ENCODE measurements around the gene MYPN.
"Not testable (repeated sequence)": the region's sequence is repeated elsewhere in the genome, so short reads cannot be mapped to it uniquely, and the experiment has no call there.

The MYPN gene

DNA sequence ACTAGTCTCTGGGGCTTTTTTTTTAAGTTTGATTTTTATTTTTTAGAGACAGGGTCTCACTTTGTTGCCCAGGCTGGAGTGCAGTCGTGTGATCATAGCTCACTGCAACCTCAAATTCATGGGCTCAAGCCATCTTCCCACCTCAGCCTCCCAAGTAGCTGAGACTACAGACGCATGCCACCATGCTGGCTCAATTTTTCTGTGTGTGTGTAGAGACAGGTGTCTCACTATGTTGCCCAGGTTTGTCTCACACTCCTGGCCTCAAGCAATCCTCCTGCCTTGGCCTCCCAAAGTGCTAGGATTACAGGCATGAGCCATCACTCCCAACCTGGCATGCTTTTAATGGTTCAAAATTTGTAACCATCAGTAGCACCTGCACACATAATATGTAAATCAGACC is 86.5 kb downstream of the MYPN start:
- H2AFZ ChIP-seq (ENCODE audit: low read depth, low read length), result not testable (repeated sequence)

DNA sequence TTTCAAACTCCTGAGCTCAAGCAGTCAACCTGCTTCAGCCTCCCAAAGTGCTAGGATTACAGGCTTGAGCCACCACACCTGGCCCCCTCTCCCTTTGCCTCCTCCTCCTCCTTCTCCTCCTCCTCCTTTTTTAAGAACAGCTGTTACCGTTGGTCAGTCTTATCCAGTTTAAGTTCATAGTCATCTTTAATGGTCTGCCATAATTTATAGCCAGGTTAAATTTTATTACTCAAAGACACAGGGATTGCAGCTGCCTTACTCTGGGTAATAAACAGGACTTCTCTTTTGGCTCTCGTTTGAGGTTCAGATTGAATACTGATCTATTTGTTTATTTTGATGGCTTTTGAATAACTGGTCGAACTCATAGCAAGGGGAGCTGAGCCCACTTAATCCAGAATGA is 87.4 kb downstream of the MYPN start:
- H3K27me3 ChIP-seq (ENCODE audit: control insufficient read depth in 1 of 2, insufficient read depth in 1 of 2, low read length in 2 of 2), result no peaks in the 10 kb centered on the region
- no peak for DNase-seq
- no peak overlapping the region for H2AFZ ChIP-seq (ENCODE audit: low read depth, low read length)

More for the DNA sequence above, 86.5 kb downstream of the MYPN start:
- not testable (repeated sequence) for DNase-seq; H3K9ac ChIP-seq (ENCODE audit: low read length); H3K9me3 ChIP-seq (ENCODE audit: control insufficient read depth, low read length); H3K4ac ChIP-seq (ENCODE audit: low read depth in 1 of 2, low read length in 2 of 2); H2BK15ac ChIP-seq (ENCODE audit: low read depth, poor library complexity, severe bottlenecking); H3K14ac ChIP-seq (ENCODE audit: low read length in 2 of 2); H4K8ac ChIP-seq (ENCODE audit: low read length); H3K27me3 ChIP-seq (ENCODE audit: control insufficient read depth in 1 of 2, insufficient read depth in 1 of 2, low read length in 2 of 2); H3K4me2 ChIP-seq (ENCODE audit: low read length, poor library complexity, severe bottlenecking); H3K4me1 ChIP-seq (ENCODE audit: control insufficient read depth, insufficient read depth, low read depth, low read length); H3K79me1 ChIP-seq (replicated peaks; ENCODE audit: low read length, poor library complexity, severe bottlenecking); H2AK5ac ChIP-seq (ENCODE audit: low read length, severe bottlenecking); H2BK5ac ChIP-seq (ENCODE audit: low read depth, low read length, poor library complexity, severe bottlenecking); H3K4me3 ChIP-seq (ENCODE audit: insufficient read depth in 1 of 2, low read depth in 1 of 2, low read length in 2 of 2); H2BK120ac ChIP-seq (ENCODE audit: low read depth, low read length); H3K18ac ChIP-seq (ENCODE audit: low read depth in 1 of 2, low read length in 2 of 2); H3K27ac ChIP-seq (ENCODE audit: low read length, poor library complexity, severe bottlenecking); H3K23ac ChIP-seq (ENCODE audit: low read length in 2 of 2); H4K91ac ChIP-seq (ENCODE audit: low read length); H2BK12ac ChIP-seq (ENCODE audit: low read length in 2 of 2); H3K36me3 ChIP-seq (ENCODE audit: control insufficient read depth in 1 of 2, insufficient read depth in 2 of 2, low read depth in 1 of 2, low read length in 2 of 2)
- 100% methylated on average over 1 of the region's 2 CpGs for WGBS

GRCh38 chr10:68202960-68203353 is 93.7 kb downstream of the MYPN start:
- no peaks in the 10 kb centered on the region for H3K36me3 ChIP-seq (ENCODE audit: control insufficient read depth in 1 of 2, insufficient read depth in 2 of 2, low read depth in 1 of 2, low read length in 2 of 2)

More for the DNA sequence above, 87.4 kb downstream of the MYPN start:
- Histone ChIP-seq H3K27ac (ENCODE audit: low read length, poor library complexity, severe bottlenecking) (no peak overlapping the region), H3K9ac (ENCODE audit: low read length) (no peak overlapping the region), H2BK15ac (ENCODE audit: low read depth, poor library complexity, severe bottlenecking) (no peak overlapping the region), H3K18ac (ENCODE audit: low read depth in 1 of 2, low read length in 2 of 2) (no peak overlapping the region), H3K36me3 (ENCODE audit: control insufficient read depth in 1 of 2, insufficient read depth in 2 of 2, low read depth in 1 of 2, low read length in 2 of 2) (no peaks in the 10 kb centered on the region), H3K23ac (ENCODE audit: low read length in 2 of 2) (no peak overlapping the region), H3K4me2 (ENCODE audit: low read length, poor library complexity, severe bottlenecking) (no peak overlapping the region), H2BK5ac (ENCODE audit: low read depth, low read length, poor library complexity, severe bottlenecking) (no peak overlapping the region), H3K4me3 (ENCODE audit: insufficient read depth in 1 of 2, low read depth in 1 of 2, low read length in 2 of 2) (no peak overlapping the region), H3K14ac (ENCODE audit: low read length in 2 of 2) (no peak overlapping the region), H2AK5ac (ENCODE audit: low read length, severe bottlenecking) (no peak overlapping the region), H2BK120ac (ENCODE audit: low read depth, low read length) (no peak overlapping the region), H2BK12ac (ENCODE audit: low read length in 2 of 2) (no peak overlapping the region), H4K8ac (ENCODE audit: low read length) (no peak overlapping the region), H3K4ac (ENCODE audit: low read depth in 1 of 2, low read length in 2 of 2) (no peak overlapping the region), H4K91ac (ENCODE audit: low read length) (no peak overlapping the region), H3K79me1 (replicated peaks; ENCODE audit: low read length, poor library complexity, severe bottlenecking) (no peaks in the 10 kb centered on the region), H3K9me3 (ENCODE audit: control insufficient read depth, low read length) (no peaks in the 10 kb centered on the region), H3K4me1 (ENCODE audit: control insufficient read depth, insufficient read depth, low read depth, low read length) (no peaks in the 10 kb centered on the region)
- WGBS, result 64% methylated on average over 2 of the region's 3 CpGs

GRCh38 chr10:68208424-68209042 is 99.2 kb downstream of the MYPN start:
- no peaks in the 10 kb centered on the region for H3K9me3 ChIP-seq (ENCODE audit: control insufficient read depth, low read length)
- H3K23ac ChIP-seq (ENCODE audit: low read length in 2 of 2), result no peak overlapping the region
- no peak overlapping the region for H2BK12ac ChIP-seq (ENCODE audit: low read length in 2 of 2)
- no peak overlapping the region for H3K4me3 ChIP-seq (ENCODE audit: insufficient read depth in 1 of 2, low read depth in 1 of 2, low read length in 2 of 2)
- peak overlapping the region; percentile 58 for H3K9ac ChIP-seq (ENCODE audit: low read length)
- peak overlapping the region; percentile 46 for H2AFZ ChIP-seq (ENCODE audit: low read depth, low read length)
- H2BK15ac ChIP-seq (ENCODE audit: low read depth, poor library complexity, severe bottlenecking), result no peak overlapping the region
- DNase-seq, result peak; percentile 82
- no peak overlapping the region for H3K14ac ChIP-seq (ENCODE audit: low read length in 2 of 2)
- no peak overlapping the region for H3K18ac ChIP-seq (ENCODE audit: low read depth in 1 of 2, low read length in 2 of 2)
- no peak overlapping the region for H3K27ac ChIP-seq (ENCODE audit: low read length, poor library complexity, severe bottlenecking)
- H2BK120ac ChIP-seq (ENCODE audit: low read depth, low read length), result no peak overlapping the region
- H2BK5ac ChIP-seq (ENCODE audit: low read depth, low read length, poor library complexity, severe bottlenecking), result no peak overlapping the region
- no peak overlapping the region for H3K4me2 ChIP-seq (ENCODE audit: low read length, poor library complexity, severe bottlenecking)
- no peak overlapping the region for H3K4ac ChIP-seq (ENCODE audit: low read depth in 1 of 2, low read length in 2 of 2)
- H2AK5ac ChIP-seq (ENCODE audit: low read length, severe bottlenecking), result no peak overlapping the region
- peaks cover 2% of the 10 kb centered on the region for H3K4me1 ChIP-seq (ENCODE audit: control insufficient read depth, insufficient read depth, low read depth, low read length)
- H3K27me3 ChIP-seq (ENCODE audit: control insufficient read depth in 1 of 2, insufficient read depth in 1 of 2, low read length in 2 of 2), result no peaks in the 10 kb centered on the region
- no peak overlapping the region for H4K8ac ChIP-seq (ENCODE audit: low read length)
- H3K79me1 ChIP-seq (replicated peaks; ENCODE audit: low read length, poor library complexity, severe bottlenecking), result no peaks in the 10 kb centered on the region
- no peaks in the 10 kb centered on the region for H3K36me3 ChIP-seq (ENCODE audit: control insufficient read depth in 1 of 2, insufficient read depth in 2 of 2, low read depth in 1 of 2, low read length in 2 of 2)
- WGBS, result 56% methylated on average over 7 of the region's 10 CpGs
- H4K91ac ChIP-seq (ENCODE audit: low read length), result no peak overlapping the region

More at GRCh38 chr10:68202960-68203353, 93.7 kb downstream of the MYPN start:
- Histone ChIP-seq H3K4me2 (ENCODE audit: low read length, poor library complexity, severe bottlenecking) (no peak overlapping the region), H3K18ac (ENCODE audit: low read depth in 1 of 2, low read length in 2 of 2) (no peak overlapping the region), H4K8ac (ENCODE audit: low read length) (no peak overlapping the region), H3K4me3 (ENCODE audit: insufficient read depth in 1 of 2, low read depth in 1 of 2, low read length in 2 of 2) (no peak overlapping the region), H2BK12ac (ENCODE audit: low read length in 2 of 2) (no peak overlapping the region), H3K14ac (ENCODE audit: low read length in 2 of 2) (no peak overlapping the region), H3K79me1 (replicated peaks; ENCODE audit: low read length, poor library complexity, severe bottlenecking) (no peaks in the 10 kb centered on the region), H3K4me1 (ENCODE audit: control insufficient read depth, insufficient read depth, low read depth, low read length) (peaks cover 2% of the 10 kb centered on the region), H3K27me3 (ENCODE audit: control insufficient read depth in 1 of 2, insufficient read depth in 1 of 2, low read length in 2 of 2) (no peaks in the 10 kb centered on the region), H3K9ac (ENCODE audit: low read length) (no peak overlapping the region), H2AK5ac (ENCODE audit: low read length, severe bottlenecking) (no peak overlapping the region), H3K9me3 (ENCODE audit: control insufficient read depth, low read length) (no peaks in the 10 kb centered on the region), H3K27ac (ENCODE audit: low read length, poor library complexity, severe bottlenecking) (no peak overlapping the region), H3K23ac (ENCODE audit: low read length in 2 of 2) (no peak overlapping the region), H2BK120ac (ENCODE audit: low read depth, low read length) (no peak overlapping the region), H2AFZ (ENCODE audit: low read depth, low read length) (no peak overlapping the region), H2BK5ac (ENCODE audit: low read depth, low read length, poor library complexity, severe bottlenecking) (no peak overlapping the region), H3K4ac (ENCODE audit: low read depth in 1 of 2, low read length in 2 of 2) (no peak overlapping the region), H4K91ac (ENCODE audit: low read length) (no peak overlapping the region), H2BK15ac (ENCODE audit: low read depth, poor library complexity, severe bottlenecking) (no peak overlapping the region)
- DNase-seq, result peak; percentile 58
- WGBS, result 29% methylated on average over 4 of the region's 5 CpGs
